Lung microvascular endothelial cell (primary cell): Measurements from ENCODE around the gene RFXAP. TPM values are rescaled to one million over a fixed set of nuclear protein-coding genes. Genes with fewer than 3 reads are reported as not detected.
A peak's percentile ranks its signal among the peaks of the same experiment; 100 is the strongest.

Source experiments
- DNase-seq, 2 donors: peaks; one replicate each; pipeline versions ENCODE4 v3.0.0 to v3.0.0-alpha.2; 2010; ENCODE audit warnings: low read depth in 2 of 2
- total RNA-seq: library from RNA; depleted of rRNA; stranded (reverse); fragments of >200 nt; gene quantifications from 2 replicates; pipeline ENCODE4 v1.2.1, GENCODE V29; 2014

Gene RFXAP
- 0.60 and 0.65 TPM in 2 replicates for total RNA-seq

- DNase-seq, result peak; percentile 88 to 93
These were observed at the start of gene RFXAP for GRCh38 chr13:36818804-36819738. Gene RFXAP, plus strand, starts transcription at chr13:36819222. Its CDS starts 136 bp downstream, at chr13:36819358.

- no peak for DNase-seq
These were observed 49.5 kb upstream of the RFXAP start for GRCh38 chr13:36769545-36769944.

GRCh38 chr13:36770741-36771140 is 48.3 kb upstream of the RFXAP start:
- DNase-seq, result no peak

GRCh38 chr13:36772853-36773252 is 46.2 kb upstream of the RFXAP start:
- DNase-seq, result no peak

- no peak for DNase-seq
These were observed 44.1 kb upstream of the RFXAP start for GRCh38 chr13:36774931-36775330.

GRCh38 chr13:36776175-36776574 is 42.8 kb upstream of the RFXAP start:
- DNase-seq, result no peak

- no peak for DNase-seq
These were observed 40.8 kb upstream of the RFXAP start for GRCh38 chr13:36778083-36778671.

- DNase-seq, result no peak
These were observed 35.1 kb upstream of the RFXAP start for GRCh38 chr13:36783890-36784289.

GRCh38 chr13:36786175-36786574 is 32.8 kb upstream of the RFXAP start:
- DNase-seq, result peak in 1 of 2 donors; percentile 8

GRCh38 chr13:36787181-36787580 is 31.8 kb upstream of the RFXAP start:
- peak in 1 of 2 donors; percentile 10 for DNase-seq

- DNase-seq, result no peak
These were observed 30.7 kb upstream of the RFXAP start for GRCh38 chr13:36788276-36788675.

- DNase-seq, result no peak
These were observed 30.0 kb upstream of the RFXAP start for GRCh38 chr13:36789061-36789460.

GRCh38 chr13:36789730-36790129 is 29.3 kb upstream of the RFXAP start:
- DNase-seq, result no peak

- DNase-seq, result no peak
These were observed 24.3 kb upstream of the RFXAP start for GRCh38 chr13:36794706-36795105.

GRCh38 chr13:36795463-36795862 is 23.6 kb upstream of the RFXAP start:
- DNase-seq, result no peak

GRCh38 chr13:36796052-36796451 is 23.0 kb upstream of the RFXAP start:
- no peak for DNase-seq

- no peak for DNase-seq
These were observed 18.0 kb upstream of the RFXAP start for GRCh38 chr13:36801035-36801434.

GRCh38 chr13:36804588-36804987 is 14.4 kb upstream of the RFXAP start:
- no peak for DNase-seq

GRCh38 chr13:36806102-36806501 is 12.9 kb upstream of the RFXAP start:
- DNase-seq, result no peak

- no peak for DNase-seq
These were observed 11.4 kb upstream of the RFXAP start for GRCh38 chr13:36807616-36808015.

GRCh38 chr13:36813225-36813624 is 5.8 kb upstream of the RFXAP start:
- no peak for DNase-seq

- peak in 1 of 2 donors; percentile 54 for DNase-seq
These were observed 4.6 kb upstream of the RFXAP start for GRCh38 chr13:36814465-36814864.

GRCh38 chr13:36815062-36815461 is 4.0 kb upstream of the RFXAP start:
- peak; percentile 5 to 23 for DNase-seq
